Measurements from ENCODE around the gene TNFAIP8L2. TPM values are rescaled to one million over a fixed set of nuclear protein-coding genes. Genes with fewer than 3 reads are reported as not detected.

Gene TNFAIP8L2
- total RNA-seq, 1 donor from 2014 or later = not detected

GRCh38 chr1:151171190-151171589 lies 14.7 kb downstream of the TNFAIP8L2 start:
- Histone ChIP-seq H3K4me3 (ENCODE audit: low read depth, low read length) (no peak overlapping the region), H3K36me3 (ENCODE audit: control insufficient read depth, insufficient read depth, low read length) (peaks cover 11% of the 10 kb centered on the region), H3K27me3 (ENCODE audit: control insufficient read depth, insufficient read depth, low read length) (no peaks in the 10 kb centered on the region)
- DNase-seq (ENCODE audit: low read depth) (no peak), FAIRE-seq (no peak)
- no peak for TF ChIP-seq CTCF (IDR thresholded peaks at IDR 0.05; ENCODE audit: insufficient read depth, low read length, severe bottlenecking)

GRCh38 chr1:151175041-151175741 lies 18.7 kb downstream of the TNFAIP8L2 start:
- H3K4me3 ChIP-seq (ENCODE audit: low read depth, low read length) = no peak overlapping the region
- H3K36me3 ChIP-seq (ENCODE audit: control insufficient read depth, insufficient read depth, low read length) = peaks cover 15% of the 10 kb centered on the region
- no peaks in the 10 kb centered on the region for H3K27me3 ChIP-seq (ENCODE audit: control insufficient read depth, insufficient read depth, low read length)
- DNase-seq (ENCODE audit: low read depth) (no peak), FAIRE-seq (no peak)
- TF ChIP-seq CTCF (IDR thresholded peaks at IDR 0.05; ENCODE audit: insufficient read depth, low read length, severe bottlenecking) = no peak

GRCh38 chr1:151175863-151176262 lies 19.4 kb downstream of the TNFAIP8L2 start, which contains the start of gene TMOD4:
Gene TMOD4, minus strand, starts transcription at chr1:151175981. Its CDS starts 1,106 bp downstream, at chr1:151174875.
- H3K4me3 ChIP-seq (ENCODE audit: low read depth, low read length) = no peak within 1 kb of the TSS
- H3K27me3 ChIP-seq (ENCODE audit: control insufficient read depth, insufficient read depth, low read length) = no peaks in the 10 kb centered on the region
- DNase-seq (ENCODE audit: low read depth) (no peak), FAIRE-seq (no peak)
- peaks cover 15% of the 10 kb centered on the region for H3K36me3 ChIP-seq (ENCODE audit: control insufficient read depth, insufficient read depth, low read length)
- peak; percentile 52 for TF ChIP-seq CTCF (IDR thresholded peaks at IDR 0.05; ENCODE audit: insufficient read depth, low read length, severe bottlenecking)

- H3K36me3 ChIP-seq (ENCODE audit: control insufficient read depth, insufficient read depth, low read length) = peaks cover 15% of the 10 kb centered on the region
- no peak overlapping the region for H3K4me3 ChIP-seq (ENCODE audit: low read depth, low read length)
- DNase-seq (ENCODE audit: low read depth) (no peak), FAIRE-seq (no peak)
- no peak for TF ChIP-seq CTCF (IDR thresholded peaks at IDR 0.05; ENCODE audit: insufficient read depth, low read length, severe bottlenecking)
- H3K27me3 ChIP-seq (ENCODE audit: control insufficient read depth, insufficient read depth, low read length) = no peaks in the 10 kb centered on the region
Observed at GRCh38 chr1:151176514-151177045, 20.1 kb downstream of the TNFAIP8L2 start.

GRCh38 chr1:151184211-151184610 lies 27.8 kb downstream of the TNFAIP8L2 start:
- no peak for TF ChIP-seq CTCF (IDR thresholded peaks at IDR 0.05; ENCODE audit: insufficient read depth, low read length, severe bottlenecking)
- peaks cover 13% of the 10 kb centered on the region for H3K36me3 ChIP-seq (ENCODE audit: control insufficient read depth, insufficient read depth, low read length)
- FAIRE-seq = no peak
- no peak for DNase-seq (ENCODE audit: low read depth)
- H3K27me3 ChIP-seq (ENCODE audit: control insufficient read depth, insufficient read depth, low read length) = no peaks in the 10 kb centered on the region
- no peak overlapping the region for H3K4me3 ChIP-seq (ENCODE audit: low read depth, low read length)
